CMK (cell line): ENCODE results near the gene RNF44.
"Not testable (repeated sequence)": the region's sequence is repeated elsewhere in the genome, so short reads cannot be mapped to it uniquely, and the experiment has no call there.

Source experiments
- DNase-seq: peaks from one replicate; pipeline ENCODE4 v3.0.0-alpha.2; 2010; ENCODE audit warnings: low read depth

Gene RNF44

GRCh38 chr5:176519810-176520720 lies 17.1 kb downstream of the RNF44 start:
- DNase-seq, result no peak

DNA sequence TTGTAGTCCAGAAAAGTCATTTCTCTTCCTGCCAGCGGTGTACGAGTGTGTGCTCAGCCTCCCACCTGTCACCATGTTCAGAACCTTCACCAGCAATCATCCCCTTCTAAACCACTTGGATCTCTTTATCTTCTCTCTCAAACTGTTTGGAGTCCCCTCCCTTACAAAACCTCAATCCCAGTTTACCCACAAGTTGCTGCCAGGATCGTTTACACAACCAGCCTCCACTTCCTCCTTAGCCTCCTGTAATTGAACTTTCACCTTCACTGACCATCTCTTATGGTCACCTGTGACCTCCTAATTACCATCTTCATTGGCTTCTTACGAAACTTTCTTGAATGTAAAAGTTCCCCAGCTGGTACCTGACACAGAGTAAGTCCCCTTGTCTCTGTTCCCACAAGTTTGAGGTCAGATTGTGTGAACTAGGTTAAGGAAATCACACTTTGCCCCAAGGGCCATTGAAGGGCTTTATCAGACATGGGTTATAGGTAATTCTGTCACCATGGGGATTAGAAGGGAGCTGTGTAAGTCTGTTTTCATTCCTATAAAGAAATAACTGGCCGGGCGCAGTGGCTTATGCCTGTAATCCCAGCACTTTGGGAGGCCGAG lies 20.0 kb downstream of the RNF44 start:
- no peak for DNase-seq

GRCh38 chr5:176515396-176515795 lies 21.8 kb downstream of the RNF44 start:
- no peak for DNase-seq

GRCh38 chr5:176514244-176514950 lies 22.8 kb downstream of the RNF44 start:
- DNase-seq, result no peak

- no peak for DNase-seq
Measured at GRCh38 chr5:176513788-176514187, 23.4 kb downstream of the RNF44 start.

GRCh38 chr5:176508603-176509002 lies 28.6 kb downstream of the RNF44 start:
- no peak for DNase-seq

DNA sequence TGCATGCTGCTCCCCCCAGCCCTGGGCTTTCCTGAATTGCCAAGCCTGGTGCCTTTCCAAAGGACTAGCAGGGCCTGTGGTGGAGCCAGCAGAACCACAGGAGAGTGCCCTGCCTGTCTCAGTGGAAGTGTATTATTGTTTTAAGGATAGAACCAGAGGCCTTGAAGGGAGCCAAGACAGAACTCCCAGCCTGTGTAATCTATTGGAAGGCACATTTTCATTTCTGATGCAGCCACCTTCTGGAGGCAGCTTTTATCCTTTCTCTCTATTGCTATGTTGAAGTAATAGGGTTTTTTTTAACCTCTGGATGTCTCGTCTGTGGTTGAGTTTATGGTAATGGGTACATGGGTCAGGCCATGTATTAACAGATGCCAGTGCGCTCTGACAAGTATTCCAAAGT lies 29.3 kb downstream of the RNF44 start:
- DNase-seq, result no peak

- DNase-seq, result no peak
Measured at GRCh38 chr5:176503496-176503895, 33.7 kb downstream of the RNF44 start.

DNA sequence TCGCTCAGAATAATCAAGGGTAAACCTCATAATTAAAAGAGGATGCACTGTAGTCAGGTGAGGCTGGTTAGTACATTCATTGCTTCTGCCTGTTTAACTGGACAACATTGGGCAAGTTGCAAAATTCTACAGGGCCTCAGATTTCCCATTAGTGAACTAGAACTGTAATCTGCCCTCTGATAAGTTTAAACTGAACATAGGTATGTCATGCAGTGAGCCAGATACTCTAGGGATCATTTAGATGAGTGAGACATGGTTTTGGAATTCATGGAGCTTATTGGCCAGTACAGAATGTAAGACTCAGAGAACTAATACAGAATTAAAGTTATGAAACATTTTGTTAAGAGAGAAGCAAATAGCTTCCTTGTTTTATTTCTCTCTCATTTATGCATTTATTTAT lies 35.9 kb downstream of the RNF44 start:
- no peak for DNase-seq

- no peak for DNase-seq
Measured at GRCh38 chr5:176500511-176500910, 36.7 kb downstream of the RNF44 start.

DNA sequence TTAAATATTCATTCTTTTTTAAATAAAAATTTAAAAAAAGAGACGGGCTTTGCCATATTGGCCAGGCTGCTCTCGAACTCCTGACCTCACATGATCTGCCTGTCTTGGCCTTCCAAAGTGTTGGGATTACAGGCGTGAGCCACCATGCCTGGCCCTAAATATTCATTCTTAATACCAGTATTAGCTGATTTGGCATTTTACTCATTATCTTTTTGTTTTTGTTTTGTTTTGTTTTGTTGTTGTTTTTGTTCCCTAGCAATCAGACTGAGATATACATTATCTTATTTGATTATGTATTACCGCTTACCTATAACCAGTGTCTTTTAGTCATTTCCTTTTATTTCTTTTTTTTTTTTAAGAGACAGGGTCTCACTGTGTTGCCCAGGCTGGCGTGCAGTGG lies 37.9 kb downstream of the RNF44 start:
- no peak for DNase-seq

DNA sequence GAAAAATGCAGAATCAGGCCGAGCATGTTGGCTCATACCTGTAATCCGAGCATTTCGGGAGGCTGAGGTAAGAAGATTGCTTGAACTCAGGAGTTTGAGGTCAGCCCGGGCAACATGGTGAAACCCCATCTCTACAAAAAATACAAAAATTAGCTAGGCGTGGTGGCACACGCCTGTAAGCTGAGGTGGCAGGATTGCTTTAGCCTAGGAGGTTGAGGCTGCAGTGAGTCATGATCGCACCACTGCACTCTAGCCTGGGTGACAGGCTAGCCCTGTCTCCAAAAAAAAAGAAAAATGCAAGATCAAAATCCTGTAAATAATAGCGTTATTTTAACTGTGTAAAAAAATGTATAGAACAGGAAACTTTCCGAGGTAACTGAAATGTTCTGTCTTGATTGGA lies 39.4 kb downstream of the RNF44 start:
- no peak for DNase-seq

GRCh38 chr5:176492431-176492830 lies 44.8 kb downstream of the RNF44 start:
- no peak for DNase-seq

GRCh38 chr5:176491901-176492300 lies 45.3 kb downstream of the RNF44 start:
- DNase-seq, result no peak

DNA sequence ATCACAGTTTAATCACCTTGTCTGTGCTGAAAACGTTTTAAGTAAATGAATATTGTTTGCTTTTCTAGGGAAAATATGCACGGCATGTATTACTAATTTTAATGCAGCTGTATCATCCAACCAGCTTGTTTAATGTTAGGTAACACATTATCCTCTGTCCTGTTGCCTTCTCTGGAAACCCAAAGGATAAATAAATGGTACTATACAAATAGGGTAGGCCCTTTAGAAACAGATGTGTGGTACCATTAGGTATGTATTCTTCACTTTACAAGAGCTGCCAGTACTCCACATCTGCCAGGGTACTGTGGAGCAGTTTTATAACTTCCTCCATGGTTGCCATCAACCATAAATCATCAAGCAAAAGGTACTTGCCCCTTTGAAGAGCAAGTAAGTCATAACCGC lies 46.1 kb downstream of the RNF44 start:
- DNase-seq, result no peak

DNA sequence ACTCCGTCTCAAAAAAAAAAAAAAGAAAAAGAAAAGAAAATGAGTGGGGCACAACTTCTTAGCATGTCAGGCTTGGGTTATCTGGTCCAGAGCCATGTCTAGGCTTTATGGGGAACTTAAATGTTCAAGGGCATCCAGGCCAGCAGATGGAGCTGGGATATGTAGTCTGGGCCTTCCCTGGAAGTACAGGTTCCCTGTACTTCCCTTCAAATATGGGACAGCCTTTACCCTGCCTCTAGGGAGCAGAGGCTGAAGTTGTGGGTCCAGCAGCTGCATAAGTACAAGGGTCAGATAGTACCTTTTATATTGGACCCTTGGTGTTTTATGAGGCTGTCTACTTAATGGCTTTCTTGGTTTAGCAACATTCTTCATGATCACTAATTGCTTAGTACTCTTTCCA lies 46.9 kb downstream of the RNF44 start:
- DNase-seq, result no peak

DNA sequence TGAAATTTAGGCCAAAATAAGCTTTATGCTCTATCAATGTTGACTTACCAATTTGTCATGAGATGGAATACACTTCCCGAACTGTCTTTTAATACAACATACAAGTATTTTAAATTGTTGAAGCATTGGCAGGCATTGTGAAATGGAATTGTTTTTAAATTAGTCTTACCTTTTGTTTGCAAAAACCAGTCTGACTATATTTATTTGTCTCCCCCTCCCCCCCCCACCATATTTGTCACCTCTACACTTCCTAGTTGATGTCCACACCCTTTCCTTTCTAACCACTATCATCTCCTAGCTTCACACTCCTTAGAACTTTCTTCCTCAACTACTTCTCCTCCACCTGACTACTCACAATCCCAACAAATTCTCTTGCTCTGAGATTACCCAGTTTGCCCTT lies 48.1 kb downstream of the RNF44 start:
- DNase-seq, result no peak

DNA sequence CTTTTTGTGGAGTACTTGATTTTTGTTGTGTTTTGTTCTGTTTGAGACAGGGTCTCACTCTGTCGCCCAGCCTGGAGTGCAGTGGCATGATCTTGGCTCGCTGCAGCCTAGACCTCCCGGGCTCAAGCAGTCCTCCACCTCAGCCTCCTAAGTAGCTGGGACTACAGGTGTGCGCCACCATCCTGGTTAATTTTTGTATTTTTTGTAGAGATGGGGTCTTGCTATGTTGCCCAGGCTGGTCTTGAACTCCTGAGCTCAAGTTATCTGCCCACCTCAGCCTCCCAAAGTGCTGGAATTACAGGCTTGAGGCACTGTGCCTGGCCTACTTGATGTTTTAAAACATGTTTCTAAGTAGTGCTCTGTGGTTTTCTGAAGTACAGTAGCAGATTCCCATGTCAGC lies 50.0 kb downstream of the RNF44 start:
- not testable (repeated sequence) for DNase-seq

DNA sequence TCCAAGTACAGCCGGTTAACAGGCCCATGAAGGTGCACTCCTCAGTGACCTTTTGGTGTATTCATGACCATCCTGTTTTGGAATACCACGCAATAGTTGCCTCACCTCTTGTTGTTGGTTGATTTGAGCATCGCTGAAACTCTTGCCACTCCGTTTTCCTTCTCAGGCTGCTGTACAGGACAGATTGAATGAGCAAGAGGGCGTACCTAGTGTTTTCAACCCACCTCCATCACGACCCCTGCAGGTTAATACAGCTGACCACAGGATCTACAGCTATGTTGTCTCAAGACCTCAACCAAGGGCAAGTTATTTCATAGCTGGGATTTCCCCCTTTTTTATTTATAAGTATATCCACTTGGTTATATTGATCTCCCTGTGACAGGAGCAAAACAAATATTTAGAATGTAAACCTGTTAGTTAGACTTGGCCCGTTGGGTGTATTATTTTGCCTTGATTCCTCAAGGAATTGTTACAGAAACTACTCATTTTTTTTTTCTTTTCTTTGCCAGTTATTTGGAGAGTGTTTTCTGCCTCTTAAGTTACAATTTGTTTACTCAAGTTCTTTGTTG lies 50.9 kb downstream of the RNF44 start:
- DNase-seq, result no peak

- DNase-seq, result no peak
Measured at GRCh38 chr5:176485176-176485575, 52.0 kb downstream of the RNF44 start.

DNA sequence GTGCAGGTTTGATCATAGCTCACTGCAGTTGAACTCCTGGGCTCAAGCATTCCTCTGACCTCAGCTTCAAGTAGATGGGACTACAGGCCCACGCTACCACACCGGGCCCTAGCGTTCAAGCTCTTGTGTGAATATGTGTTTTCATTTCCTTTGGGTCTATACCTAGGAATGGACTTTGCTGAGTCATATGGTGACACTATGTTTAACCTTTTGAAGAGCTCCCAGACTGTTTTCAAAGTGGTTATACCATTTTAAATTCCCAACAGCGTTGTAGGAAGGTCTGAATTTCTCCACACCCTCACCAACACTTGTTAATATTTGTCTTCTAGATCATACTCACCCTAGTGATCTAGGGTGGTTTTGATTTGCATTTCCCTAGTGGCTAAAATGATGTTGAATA lies 55.5 kb downstream of the RNF44 start:
- no peak for DNase-seq
